Non-pigmented ciliary epithelial cell (primary cell): Measurements from ENCODE around the gene RS1.

Source experiments
- DNase-seq: peaks from one replicate; pipeline ENCODE4 v3.0.0-alpha.2; 2010; ENCODE audit warnings: low read depth

Gene RS1

GRCh38 chrX:18668071-18668835 lies 3.7 kb downstream of the RS1 start:
- DNase-seq = no peak

DNA sequence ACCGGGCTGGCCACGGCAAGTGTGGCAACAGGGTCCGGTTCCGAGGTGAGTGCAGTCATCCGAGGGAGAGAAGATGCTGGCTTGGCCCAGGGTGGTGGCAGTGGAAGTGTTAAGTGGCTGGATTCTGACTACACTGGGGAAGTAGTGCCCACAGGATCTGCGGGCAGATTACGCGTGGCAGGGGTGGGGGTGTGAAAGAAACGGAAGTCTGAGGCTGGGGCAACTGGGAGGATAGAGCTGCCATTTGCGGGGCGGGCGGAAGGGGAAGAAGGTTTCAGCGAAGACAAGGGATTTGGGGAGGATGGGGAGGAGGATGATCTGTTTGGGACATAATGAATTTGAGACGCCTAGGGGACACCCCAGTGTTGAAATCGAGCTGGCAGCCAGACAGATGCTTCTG lies 5.3 kb downstream of the RS1 start:
- DNase-seq = no peak

GRCh38 chrX:18664947-18665346 lies 7.0 kb downstream of the RS1 start:
- DNase-seq = no peak

DNA sequence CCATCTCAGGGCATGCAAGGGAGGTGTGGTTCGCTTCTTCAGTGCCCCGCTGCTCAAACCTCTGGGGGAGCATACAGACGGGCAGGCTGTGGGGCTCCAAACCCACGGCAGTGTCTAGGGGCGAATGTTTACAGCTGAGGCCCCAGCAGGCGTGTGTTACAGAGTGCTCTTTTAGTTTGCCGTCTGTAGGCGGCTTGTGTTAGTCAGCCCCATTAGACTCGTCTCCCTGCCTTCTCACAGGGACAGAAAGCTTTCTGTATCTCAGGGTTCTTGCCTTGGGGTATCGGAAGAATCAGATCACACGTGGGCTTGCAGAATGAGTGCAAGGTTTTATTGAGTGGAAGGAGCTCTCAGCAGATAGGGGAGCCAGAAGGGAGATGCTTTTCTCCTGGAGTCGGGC lies 10.6 kb downstream of the RS1 start:
- DNase-seq = no peak

DNA sequence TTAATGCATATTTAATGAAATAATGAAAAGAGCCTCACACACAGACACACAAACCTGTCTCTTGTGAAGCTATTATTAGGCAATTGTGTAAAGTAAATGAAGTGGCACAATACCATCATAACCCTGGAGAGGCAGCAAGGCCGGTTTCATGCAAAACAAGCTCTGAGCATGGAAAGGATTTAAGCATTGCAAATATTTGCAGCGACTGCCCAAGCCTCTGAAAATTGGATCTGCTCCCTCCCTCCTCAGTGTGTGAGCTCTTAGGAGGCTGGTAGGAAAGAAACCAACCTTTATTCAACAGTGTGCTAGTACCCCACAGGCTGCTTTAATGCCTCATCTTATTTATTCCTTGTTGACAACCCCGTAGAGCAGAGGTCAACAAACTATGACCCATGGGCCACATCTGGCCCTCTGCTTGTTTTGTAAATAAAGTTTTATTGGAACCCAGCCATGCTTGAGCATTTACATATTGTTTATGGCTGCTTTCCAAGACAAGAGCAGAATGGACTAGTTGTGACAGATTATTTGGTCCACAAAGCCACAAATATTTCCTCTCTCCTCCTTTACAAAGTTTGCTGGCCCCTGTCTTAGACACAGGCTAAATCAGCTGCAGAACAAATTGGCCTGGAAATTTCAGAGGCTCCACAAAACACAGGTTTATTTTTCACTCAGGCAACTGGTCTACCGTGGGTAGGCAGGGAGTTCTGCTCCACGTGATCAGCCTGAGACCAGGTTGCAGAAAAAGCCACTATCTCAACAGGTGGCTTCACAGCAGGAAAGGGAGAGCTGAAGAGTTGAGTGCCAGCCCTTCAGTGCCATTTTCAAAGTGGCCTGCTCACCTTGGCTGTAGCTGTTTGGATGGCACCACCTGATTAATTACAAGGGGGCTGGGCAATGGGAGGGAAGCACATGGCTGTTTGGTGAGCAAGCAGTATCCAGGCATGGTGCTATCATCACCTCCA lies 16.8 kb downstream of the RS1 start:
- DNase-seq = no peak

DNA sequence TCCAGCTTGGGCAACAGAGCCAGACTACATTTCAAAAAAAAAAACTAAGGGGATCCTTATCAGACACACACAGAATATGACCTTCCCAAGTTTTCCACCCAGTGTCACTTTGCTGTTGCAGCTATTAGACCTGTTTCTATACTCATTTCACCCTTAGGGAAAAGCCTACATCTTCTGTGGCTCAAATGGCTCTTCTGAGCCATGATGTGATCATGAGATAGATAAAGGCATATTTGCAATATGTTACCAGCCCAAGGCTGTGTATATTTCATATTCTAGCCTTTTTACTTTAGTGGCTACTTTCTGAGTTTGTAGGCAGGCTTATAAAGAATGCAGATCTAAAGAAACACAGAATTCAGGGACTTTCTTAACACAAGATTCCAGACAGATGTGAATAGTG lies 19.3 kb downstream of the RS1 start:
- no peak for DNase-seq

DNA sequence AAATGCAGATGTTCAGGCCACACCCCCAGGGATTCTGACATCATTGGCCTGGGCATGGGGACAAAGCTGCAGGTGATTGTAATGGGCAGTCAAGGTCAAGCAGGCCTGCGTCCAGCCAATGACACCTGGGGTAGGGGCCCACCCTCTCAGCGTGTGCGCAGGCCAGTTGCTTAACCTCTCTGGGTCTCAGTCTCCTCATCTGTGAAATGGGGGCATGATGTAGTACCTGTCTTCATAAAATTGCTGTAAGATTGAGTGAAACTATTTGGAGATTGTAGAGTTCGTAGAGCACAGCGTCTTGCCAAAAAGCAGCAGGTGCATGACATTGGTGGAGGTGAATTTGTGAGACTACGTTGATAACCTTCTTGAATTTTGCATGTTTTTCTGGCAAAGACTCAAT lies 21.2 kb downstream of the RS1 start:
- DNase-seq = no peak

DNA sequence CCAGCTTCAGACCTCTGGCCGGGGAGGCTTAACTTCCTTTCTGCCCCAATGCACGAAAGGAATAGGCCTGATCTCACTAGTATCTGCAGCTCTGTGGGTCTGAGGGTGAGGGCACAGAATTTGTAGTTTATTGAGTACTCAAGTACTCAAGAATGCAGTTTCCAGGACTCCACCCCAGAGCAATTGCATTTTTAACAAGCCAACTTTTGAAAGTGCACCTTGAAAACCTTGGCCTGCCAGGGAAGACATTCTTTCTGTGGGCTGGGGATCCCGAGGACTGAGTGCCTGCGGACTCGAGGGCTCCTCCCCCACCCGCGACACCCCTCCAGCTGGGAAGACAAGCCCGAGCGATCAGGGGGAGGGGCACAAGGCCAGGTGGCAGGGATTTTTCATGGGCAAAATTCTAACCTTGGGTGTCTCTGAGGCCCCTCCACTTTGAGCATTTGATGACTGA lies 22.4 kb downstream of the RS1 start:
- DNase-seq = no peak

GRCh38 chrX:18647621-18648020 lies 24.3 kb downstream of the RS1 start:
- no peak for DNase-seq

- DNase-seq = no peak
These were observed 28.1 kb downstream of the RS1 start for GRCh38 chrX:18643853-18644252.

DNA sequence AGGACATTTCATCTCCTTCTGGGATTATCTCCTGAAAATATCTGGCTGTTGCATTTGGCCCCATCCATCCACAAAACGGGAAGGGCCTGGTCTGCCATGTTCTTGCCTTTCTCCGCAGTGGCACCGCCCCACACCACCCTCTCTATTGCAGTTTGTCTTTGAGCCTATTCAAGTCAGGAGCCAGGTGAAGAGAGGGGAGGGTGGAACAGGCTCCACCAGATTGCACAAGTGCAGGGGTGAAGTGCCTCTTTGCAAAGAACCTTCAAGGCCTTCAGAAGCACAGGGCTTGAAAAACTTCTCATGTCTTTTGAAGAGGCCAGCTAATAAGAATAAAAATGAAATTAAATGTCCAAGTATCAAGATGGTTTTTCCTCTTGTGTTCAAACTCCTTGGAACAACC lies 28.7 kb downstream of the RS1 start:
- no peak for DNase-seq

DNA sequence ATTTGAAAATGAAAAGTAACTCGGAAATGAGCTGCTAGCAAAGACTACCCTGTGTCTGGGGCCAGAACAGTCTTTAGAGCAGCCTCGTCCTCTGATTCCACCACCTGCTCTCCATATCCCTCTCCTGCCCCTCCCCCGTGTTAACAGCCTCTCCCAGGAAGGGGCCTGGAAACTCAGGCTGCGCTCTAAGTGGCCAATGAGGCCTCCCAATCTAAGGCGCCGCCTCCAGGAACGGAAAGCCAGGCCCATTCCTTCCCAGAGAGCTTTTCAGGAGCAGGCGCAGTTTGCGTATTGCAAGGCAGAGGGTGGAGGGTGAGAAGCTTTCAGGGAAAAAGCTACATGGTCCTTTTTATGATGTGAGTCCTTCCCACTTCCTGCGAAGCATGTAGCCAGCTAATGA lies 31.2 kb downstream of the RS1 start:
- no peak for DNase-seq

GRCh38 chrX:18639280-18639679 lies 32.6 kb downstream of the RS1 start:
- DNase-seq = no peak

GRCh38 chrX:18638398-18638797 lies 33.5 kb downstream of the RS1 start:
- DNase-seq = no peak

DNA sequence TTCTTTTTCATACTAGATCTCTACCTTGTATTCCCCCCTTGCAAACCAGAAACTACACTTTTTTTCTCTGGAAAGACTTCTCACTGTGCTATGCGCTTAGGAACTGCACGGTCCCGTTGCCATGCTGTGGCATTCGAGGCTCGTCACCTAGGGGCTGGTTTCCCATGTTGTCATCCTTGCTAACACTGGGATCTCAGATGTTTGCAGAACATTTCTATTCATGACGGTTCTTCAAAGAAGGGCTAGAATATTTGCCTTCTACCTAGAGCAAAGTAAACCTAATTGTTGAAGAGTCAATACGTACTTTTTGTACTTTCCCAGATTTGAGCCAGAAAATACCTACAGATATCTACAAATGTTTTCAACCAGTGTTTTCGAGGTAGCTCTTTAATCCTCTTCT lies 41.0 kb downstream of the RS1 start:
- DNase-seq = no peak

GRCh38 chrX:18624599-18624998 lies 47.3 kb downstream of the RS1 start:
- DNase-seq = no peak

DNA sequence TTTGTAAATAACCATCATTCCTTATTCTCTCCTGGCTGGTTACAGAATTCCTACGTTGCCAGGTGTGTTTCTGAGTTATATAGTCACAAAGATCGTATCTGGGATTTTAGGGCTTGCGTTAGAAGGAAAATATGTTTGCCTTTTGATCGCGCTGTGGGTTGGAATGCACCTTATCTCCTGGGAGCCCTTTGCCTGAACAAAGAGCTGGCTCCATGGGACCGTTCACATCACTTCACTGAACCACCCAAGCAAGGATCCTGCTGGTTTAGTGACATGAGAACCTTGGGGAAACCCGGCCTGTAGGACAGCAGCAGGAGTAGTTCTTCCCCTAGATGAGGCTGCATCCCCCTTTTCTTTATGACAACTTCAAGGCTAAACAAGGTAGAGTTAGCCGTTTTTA lies 51.6 kb downstream of the RS1 start:
- DNase-seq = no peak

GRCh38 chrX:18619288-18619687 lies 52.6 kb downstream of the RS1 start:
- DNase-seq = no peak

DNA sequence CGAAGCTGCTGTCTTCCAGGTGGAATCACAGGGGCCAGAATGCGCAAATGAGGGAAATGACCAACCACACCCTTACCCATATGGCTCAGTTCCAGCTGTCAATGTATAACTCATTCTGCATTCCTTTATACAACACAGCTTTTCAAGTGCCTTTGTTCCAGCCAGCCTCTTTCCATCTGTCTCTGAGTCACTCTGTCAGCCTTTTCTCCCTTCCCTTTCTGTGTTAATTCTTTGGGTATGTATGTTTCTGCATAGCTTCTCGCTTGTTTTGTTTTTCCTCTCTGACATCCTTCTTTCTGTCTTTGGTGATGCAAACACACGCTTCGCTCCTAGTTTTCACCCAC lies 54.5 kb downstream of the RS1 start:
- peak; percentile 43 for DNase-seq

GRCh38 chrX:18616688-18617406 lies 55.1 kb downstream of the RS1 start:
- DNase-seq = no peak

DNA sequence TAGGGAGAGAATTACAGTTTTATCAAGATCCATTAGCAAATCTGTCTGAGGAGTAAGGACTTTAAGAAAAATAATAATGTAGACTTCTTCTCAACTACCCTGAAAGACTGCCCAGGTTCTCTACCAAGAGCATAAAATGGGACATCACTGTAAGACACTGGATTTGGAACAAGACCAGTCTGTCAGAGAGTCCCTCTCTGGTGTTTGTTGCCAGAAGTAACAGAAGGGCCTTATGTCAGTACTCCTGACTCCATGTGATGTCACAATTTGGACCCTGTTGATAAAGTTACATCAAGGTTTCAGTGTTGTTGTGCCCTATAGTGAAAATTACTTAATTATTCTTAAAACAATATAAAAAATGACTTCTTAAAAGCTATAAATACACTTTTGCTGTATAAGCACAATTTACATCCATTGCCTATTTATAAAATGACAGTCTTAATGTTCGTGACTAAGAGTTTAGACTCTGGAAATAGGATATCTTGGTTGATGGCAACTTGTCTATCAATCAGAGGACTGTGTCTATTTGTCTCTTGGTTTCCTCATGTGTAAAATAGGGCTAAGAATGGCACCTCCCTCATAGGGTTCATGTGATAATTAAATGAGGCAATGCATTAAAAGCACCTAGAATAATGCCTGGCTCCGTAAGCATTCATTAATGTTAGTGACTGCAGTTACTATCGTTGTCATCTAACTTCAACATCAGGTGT lies 57.8 kb downstream of the RS1 start:
- DNase-seq = no peak

GRCh38 chrX:18607966-18608365 lies 63.9 kb downstream of the RS1 start:
- no peak for DNase-seq
